Stimulated activated CD8-positive, alpha-beta memory T cell treated with anti-CD3 and anti-CD28 coated beads, Interleukin-4, amount 100 ng/mL, for 1 hour (primary cell): ENCODE measurements around the gene REC8.
"Not testable (repeated sequence)": the region's sequence is repeated elsewhere in the genome, so short reads cannot be mapped to it uniquely, and the experiment has no call there.

Experiments used
- DNase-seq, 2 donors: peaks; one replicate each; pipeline ENCODE4 v3.0.0-alpha.2; 2020; ENCODE audit warnings: low read depth in 2 of 2, low spot score in 1 of 2

Gene REC8

DNA sequence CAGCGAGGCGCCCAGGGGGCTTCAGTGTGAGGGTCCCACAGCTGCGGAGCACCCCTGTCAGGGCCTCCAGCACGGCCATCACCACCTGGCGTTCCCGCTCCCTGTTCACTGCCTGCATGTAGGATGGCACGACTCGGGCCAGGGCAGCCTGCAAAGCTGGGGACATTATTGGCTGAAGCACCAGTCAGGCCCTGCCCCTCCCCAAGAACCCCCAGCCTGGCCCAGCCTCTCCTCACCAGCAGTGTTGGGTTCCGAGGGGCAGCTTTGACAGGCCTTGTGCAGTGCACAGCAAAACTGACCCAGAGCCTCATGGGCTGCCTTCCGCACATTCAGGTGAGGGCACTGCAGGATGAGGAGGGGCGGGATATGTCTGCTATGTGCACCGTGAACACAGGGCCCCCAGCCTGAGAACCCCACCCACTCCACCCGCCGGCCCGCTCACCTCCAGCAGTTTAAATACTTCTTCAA lies 11.2 kb downstream of the REC8 start:
- DNase-seq: no peak

DNA sequence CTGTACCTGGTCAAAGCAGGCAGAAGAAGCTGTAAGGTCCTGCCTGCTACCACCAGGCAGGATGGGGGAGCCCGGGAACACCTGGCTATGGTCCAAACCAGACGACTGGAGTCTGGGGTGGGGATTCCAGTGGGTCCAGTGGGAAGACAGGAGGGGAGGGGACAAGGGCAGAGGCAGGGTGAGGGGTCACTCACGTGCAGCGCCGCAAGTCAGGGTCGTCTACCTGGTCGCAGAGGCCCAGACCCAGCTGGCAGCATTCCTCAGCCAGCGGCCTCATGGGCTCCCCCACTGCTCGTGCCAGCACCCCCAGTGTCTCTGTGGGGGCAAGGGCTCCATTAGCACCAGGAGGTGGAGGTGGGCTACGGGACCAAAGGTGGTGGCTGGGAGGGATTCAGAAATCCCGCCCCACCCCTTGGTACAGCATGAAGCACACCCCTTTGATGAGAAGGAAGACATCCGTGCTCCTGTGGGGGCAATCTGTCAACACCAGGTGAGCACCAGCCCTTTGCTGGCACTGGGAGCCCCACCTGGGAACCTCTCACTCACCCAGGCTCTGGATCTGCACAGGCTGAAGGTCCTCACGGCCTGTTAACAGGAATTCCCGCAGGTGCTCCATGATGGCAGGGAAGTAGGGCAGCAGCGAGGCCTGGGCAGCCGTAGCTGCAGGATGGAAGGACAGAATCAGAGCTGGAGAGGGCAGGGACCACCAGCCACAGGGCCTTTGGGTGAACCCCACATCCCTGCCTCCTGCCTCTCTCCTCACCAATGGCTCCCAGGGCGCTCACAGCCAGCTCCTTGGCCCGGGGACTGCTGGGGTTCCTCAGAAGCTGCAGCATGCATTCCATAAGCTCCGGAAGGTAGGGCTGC lies 12.5 kb downstream of the REC8 start:
- DNase-seq: no peak

- DNase-seq: no peak
These were observed 13.1 kb downstream of the REC8 start for GRCh38 chr14:24185026-24185425.

GRCh38 chr14:24185741-24186140 lies 13.9 kb downstream of the REC8 start:
- DNase-seq: no peak

- DNase-seq: no peak
These were observed 15.1 kb downstream of the REC8 start for GRCh38 chr14:24186831-24187538.

DNA sequence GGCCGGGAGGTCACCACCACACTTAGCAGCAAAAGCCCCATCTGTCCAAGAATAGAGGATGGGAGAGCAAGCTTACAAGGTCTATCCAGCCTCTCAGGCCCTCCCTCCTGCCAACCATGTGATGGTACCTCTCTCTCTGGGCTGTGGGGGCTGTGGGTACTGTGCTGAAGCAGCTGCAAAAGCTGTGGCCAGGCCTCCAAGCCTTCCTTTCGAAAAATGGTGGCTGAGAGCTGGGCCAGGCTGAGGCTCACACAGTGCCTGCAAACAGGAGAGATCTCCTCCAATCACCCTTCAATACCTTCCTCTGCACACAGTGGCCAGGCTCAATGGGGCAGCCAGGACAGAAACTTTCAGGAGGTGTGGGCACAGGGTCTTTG lies 15.6 kb downstream of the REC8 start:
- DNase-seq: no peak

DNA sequence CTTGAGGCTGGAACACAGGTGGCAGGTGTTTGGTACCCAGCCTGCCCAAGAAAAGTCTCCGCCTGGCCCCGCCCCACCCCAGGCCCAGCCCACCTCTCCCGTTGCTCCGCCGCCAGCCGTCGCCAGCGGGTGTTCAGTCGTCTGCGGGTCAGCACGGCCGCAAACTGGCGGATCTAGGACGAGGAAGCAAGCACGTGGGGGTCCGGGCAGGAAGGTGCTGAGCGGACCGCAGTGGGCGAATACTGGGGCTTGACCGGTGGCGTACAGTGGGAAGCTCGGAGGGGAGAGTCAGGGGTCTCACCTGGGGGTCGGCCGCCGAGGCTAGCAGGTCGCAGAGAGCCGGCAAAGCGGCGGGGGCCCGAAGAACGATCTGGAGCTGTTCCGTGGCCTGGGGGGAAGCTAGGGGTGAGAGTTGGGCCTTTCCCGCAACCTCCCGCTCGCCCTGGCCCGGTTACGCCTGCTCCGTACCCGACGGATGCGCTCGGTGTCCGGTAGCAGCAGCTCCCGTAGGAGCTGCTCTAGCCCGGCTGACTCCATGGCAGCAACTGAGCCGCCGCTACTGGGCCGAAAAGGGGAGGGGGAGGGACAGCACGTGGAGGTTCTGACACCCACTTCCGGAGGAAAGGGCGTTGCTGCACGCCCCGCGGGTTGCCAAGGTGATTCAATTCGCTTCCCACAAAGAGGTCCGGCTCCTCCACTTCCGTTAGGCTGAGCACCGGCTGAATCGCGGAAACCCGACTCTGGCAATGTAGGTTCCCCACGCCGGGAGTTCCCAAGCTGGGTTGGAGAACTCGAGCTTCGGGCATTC lies 16.6 kb downstream of the REC8 start, which contains the start of gene IPO4:
Gene IPO4, minus strand, starts transcription at position 566 of the 808 bp plus-strand sequence. Its CDS starts 29 bp downstream, at position 537.
- DNase-seq: peak; percentile 86 to 91

DNA sequence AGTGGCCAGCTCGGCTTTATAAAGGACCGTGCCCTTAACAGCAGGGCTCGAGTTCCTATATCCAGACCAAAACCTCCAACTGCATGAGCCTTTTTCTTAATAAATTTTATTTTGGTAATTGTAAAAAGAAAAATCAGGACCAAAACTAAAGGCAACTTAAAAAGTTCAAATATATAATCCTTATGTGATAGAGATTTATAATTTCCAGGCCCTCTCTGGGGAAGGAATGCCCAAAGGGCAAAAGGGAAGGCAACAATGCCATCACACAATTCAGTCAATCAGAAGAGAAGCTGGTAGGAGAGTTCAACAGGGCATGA lies 17.1 kb downstream of the REC8 start:
- DNase-seq: no peak

DNA sequence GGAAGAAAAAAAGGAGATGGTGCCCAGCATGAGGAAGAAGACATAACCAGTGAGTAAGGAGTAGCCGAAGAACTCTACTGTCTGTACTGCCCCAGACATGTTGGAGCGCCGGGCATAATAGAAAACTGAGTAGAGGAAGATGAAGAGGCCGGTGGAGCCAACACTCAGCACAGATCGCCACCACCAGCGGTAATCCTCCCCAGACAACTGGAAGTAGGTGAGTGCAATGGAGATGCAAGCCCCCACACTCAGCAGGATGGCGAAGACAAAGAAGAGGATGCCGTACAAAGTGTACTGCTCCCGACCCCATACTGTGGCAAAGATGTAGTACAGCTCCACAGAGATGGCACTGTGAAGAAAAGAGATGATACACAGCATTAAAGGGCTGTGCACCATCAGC lies 17.6 kb downstream of the REC8 start:
- no peak for DNase-seq

GRCh38 chr14:24190416-24190815 lies 18.5 kb downstream of the REC8 start:
- no peak for DNase-seq

DNA sequence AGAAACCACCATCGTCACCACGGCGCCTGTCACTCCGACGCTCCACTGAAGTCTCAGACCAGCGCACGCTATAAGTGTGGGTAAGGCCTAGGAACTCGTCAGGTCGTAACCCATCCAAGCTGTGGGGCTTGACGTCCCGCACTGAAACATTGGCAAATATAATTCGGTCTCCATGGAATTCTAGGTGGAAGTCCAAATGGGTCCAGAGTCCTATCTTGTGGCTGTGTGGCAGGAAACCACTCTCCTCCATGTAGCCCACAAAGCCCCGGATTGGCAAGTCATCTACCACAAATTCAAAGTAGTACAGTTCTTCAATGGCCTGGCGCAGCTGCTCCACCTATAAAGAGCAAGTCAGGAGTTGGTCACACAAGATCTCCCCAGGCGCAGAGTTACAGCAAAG lies 21.1 kb downstream of the REC8 start:
- DNase-seq: no peak

GRCh38 chr14:24194186-24194872 lies 22.4 kb downstream of the REC8 start:
- no peak for DNase-seq

- no peak for DNase-seq
These were observed 22.9 kb downstream of the REC8 start for GRCh38 chr14:24194873-24195185.

DNA sequence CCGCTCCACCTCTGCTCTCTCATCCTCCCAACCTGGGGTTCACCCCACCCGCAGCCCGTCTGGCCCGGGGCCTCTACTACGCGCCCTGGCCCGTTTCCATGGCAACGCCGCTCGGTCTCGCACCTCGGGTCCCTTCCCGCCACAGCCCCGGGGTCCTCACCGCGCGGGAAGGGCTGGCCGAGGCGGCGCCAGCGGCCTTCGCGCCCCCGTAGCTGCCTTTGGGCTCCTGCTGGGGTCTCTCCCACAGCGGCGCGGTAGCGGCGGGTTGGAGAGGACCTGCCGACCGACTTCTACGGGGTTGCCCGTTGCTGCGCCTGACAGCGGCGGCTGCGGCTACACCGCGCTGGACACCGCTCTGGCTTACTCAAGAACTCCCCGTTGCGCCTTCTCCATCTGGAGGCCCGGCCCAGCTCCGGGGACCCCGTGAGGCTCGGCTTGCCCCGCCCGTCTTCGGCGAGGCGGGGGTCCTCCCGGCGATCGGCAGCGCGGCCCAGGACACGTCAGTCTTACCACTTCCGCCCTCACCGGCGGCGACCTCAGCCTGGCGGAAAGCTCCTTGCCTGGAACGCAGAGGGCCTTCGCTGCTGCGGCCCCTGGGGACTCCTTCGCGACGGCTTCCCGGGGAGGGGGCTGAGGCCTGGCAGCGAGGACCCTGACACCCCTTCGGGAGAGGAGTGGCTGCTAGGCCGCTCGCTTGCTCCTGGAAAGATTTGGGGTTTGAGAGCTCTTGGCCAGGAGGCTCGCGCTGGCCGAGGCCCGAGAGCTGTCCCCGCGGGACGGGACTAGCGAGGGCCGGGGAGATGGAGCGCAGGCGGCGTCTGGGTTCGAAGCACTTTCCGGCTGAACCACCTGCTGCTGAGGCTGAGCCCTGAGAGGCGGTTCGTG lies 23.5 kb downstream of the REC8 start, which contains the start of gene TM9SF1:
Gene TM9SF1, minus strand, starts transcription at position 256 of the 885 bp plus-strand sequence. CDS start 422 bp downstream, outside the sequence.
- DNase-seq: peak; percentile 74 to 81

DNA sequence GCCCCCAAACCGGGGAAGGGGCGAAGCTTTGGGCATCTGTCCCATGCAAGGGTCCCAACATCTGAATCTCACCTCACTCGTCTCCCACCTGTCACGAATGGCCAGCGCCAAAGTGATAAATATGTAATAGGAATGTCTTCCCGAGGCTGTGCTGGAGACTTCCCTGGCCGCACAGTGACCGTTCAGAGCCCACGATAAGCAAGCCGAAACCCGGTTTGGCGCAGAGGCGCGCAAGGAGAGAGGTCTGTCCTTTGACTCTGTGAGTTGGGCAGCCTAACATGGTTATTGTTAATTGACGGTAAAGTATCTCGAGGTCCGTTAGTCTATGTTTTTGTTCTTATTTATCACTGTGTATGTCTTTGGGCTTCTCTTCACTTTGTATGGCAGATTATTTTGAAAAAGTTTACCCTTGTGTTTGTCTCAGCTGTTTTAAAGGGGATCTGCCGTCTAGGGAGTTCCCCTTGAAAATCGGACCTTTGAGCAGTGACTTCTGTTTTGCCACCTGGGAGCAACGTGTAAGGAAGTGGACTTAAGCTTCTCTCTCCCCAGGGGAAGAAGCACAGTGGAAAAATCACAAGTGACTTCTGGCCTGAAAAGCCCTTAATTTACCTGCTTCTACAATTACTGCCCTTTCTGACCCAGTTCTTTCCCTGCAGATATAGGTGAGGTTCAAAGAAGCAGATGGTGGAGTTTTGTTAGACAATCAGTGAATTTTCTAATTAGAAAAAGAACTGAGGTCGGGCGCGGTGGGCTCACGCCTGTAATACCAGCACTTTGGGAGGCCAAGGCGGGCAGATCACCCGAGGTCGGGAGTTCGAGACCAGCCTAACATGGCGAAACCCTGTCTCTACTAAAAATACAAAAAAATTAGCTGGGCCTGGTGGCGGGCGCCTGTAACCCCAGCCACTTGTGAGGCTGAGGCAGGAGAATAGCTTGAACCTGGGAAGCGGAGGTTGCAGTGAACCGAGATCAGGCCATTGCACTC lies 24.5 kb downstream of the REC8 start:
- DNase-seq: no peak

DNA sequence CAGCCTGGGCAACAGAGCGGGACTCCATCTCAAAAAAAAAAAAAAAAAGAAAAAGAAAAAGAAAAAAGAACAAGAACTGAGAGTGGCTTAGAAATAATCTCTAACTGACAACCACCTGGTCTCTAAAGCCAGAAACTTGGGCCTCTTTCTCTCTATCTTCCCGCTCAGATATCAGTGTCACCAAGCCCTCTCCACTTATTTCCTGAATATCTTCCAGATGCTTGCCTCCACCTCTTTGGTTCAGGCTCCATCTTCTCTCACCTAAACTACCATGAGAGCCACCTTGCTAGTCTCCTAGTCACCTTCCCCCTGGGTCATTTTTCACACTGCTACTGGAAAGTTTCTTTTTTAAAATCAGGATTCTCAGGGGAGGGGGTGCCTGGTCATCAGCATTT lies 25.2 kb downstream of the REC8 start:
- no peak for DNase-seq

DNA sequence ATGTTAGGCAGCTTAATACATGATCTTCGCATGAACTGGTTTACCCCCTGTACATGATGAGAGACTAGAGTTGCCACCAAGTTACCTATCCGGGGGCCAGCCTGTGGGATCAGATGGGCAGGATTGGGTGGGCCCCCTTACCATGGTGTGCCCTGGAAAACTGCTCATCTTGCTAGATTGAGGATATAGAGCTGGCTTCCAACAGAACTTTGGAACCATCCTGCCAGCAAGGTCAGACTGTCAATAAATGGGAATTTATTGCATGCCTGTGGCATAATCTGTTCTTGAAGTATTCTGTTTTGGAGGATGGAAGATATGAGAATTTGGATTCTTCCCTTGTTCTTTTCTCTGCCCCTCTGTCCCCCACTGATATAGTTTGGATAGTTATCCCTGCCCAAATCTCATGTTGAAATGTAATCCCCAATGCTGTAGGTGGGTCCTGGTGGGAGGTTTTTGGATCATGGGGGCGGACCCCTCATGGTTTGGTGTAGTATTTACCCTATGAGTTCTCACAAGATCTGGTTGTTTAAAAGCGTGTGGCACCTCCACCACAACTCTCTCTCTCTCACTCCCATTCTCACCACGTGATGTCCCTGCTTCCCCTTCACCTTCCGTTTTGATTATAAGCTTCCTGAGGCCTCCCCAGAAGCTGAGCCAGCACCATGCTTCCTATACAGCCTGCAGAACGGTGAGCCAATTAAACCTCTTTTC lies 27.1 kb downstream of the REC8 start:
- DNase-seq: no peak

DNA sequence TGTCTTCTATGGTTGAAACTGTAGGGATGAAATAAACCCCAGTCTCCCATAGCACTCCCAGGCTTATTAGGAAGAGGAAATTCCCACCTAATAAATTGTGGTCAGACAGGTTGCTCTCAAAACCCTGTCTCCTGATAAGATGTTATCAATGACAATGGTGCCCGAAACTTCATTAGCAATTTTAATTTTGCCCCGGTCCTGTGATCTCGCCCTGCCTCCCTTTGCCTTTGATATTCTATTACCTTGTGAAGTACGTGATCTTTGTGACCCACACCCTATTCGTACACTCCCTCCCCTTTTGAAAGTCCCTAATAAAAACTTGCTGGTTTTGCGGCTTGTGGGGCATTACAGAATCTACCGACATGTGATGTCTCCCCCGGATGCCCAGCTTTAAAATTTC lies 30.7 kb downstream of the REC8 start:
- DNase-seq: not testable (repeated sequence)
